LoVo (cell line): Measurements from ENCODE around the gene WDR45B.

ENCODE experiments used
- DNase-seq: peaks from one replicate; pipeline ENCODE4 v3.0.0-alpha.2; 2016; ENCODE audit warnings: low spot score

The WDR45B gene

DNA sequence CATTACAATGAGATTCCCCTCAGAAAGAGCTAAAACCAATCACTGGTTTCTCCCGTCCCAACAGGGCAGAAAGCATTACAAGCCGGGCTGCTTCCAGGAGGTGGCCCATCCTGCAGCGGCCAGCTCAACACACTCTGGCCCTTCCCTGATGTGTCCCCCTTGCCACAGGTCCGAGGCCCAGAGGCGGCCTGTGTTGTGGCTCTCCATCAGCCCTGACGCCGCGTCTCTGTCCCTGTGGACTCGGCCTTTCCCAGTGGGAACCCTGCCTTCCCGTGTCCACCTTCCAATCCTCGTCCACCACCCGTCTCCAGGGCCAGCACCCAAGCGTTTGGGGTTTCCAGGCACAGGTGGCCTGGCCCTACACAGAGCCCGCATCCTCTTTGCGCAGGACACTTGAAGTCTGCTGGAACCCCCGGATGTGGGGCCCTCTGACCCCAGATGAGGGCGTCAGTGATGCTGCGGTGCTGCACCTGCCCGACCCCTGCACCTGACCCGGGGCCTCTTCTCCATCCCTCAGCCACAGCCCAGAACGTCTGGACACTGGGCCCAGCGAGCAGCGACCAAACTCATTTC, 29.2 kb upstream of the WDR45B start:
- no peak for DNase-seq

DNA sequence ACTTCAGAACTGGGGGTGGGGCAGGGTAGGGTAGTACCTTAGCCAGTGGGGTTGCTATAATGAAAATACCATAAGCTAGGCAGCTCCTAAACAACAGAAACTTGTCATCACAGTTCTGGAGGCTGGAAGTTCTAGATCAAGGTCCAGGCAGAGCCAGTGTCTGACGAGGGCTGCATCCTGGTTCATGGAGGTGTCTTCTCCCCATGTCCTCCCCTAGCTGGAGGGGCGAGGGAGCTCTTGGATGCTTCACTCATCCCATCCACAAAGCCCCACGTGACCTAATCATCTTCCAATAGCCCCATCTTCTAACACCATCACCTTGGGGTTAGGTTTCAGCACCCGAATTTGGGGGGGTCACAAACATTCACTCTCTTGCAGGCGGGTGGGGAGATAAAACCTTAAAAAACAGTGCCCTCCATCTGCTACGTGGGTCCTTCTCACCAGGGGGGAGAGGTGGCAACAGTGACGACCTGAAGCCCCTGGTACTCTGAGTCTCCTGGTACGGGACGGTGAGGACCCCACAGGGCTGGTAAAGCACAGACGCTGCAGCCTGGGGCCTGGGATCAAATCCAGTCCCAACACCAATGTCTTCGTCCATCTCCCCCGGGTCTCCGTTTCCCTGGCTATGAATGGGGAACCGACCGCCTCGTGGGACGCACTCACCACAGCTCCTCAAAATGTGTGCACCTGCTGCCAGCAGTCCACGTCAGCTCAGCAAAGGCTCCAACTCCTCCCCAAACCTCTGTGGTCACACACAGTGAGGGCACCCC, 27.4 kb upstream of the WDR45B start:
- DNase-seq: no peak

- DNase-seq: no peak
Measured at GRCh38 chr17:82674656-82675475, 26.6 kb upstream of the WDR45B start.

- no peak for DNase-seq
Measured at GRCh38 chr17:82670661-82671450, 22.6 kb upstream of the WDR45B start.

DNA sequence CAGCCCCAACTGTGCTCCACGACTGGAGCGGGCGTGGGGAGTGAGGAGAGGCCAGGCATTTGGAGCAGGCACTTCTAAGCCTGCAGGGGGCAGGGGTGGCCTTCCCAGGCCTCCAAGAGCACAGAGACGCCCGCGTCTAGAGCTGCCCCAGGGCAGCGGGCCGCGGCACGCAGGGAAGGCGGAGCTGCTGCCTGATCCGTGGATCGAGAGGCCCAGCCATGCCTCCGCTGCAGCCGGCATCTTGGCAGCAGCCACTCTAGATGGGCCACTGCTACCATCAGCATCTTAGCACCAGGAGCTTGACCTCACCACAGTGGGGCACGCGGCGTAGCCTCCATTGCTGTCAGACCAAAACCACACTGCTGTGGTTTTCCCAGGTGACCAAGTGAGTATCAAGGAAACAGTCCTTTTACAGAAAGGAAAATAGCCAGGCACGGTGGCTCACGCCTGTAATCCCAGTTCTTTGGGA, 20.4 kb upstream of the WDR45B start:
- no peak for DNase-seq

DNA sequence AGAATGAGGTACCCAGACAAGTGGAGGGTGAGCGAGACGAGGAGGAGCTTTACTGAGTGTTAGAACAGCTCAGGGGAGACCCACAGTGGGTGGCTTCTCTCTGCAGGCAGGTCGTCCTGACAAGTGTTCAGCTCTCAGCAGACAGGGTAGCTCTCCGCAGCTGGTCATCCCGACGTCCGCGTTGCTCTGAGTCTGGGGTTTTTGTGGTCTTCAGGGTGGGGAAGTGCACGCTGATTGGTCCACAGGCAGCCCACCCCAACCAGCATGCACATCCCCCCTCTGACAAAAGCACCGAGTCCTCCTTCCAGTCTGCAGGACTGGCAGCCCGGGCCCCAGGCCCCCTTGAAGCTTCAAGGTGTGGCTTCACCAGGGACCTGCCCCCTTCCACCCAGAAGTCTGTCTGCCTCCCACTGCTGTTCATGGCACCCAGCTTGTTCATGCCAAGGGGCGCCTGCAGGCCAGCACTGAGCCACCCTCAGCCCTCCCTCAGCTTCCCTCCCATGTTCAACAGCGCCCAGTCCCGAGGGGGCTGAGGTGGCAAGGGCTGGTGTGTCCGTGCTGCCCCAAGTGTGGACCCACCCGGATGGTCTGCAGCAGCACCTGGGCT, 19.9 kb upstream of the WDR45B start:
- no peak for DNase-seq

GRCh38 chr17:82667668-82668000, 19.4 kb upstream of the WDR45B start:
- DNase-seq: no peak

- DNase-seq: no peak
Measured at GRCh38 chr17:82666931-82667667, 18.9 kb upstream of the WDR45B start.

DNA sequence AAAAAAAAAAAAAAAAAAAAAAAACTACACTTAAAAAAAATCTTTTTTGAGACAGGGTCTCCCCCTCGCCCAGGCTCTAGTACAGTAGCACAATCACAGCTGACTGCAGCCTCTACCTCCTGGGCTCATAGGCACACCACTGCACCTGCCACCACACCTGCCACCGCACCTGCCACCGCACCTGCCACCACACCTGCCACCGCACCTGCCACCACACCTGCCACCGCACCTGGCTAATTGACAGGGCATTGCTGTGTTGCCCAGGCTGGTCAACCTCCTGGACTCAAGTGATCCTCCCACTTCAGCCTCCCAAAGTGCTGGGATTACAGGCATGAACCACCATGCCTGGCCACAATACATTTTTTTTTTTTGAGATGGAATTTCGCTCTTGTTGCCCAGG, 17.6 kb upstream of the WDR45B start:
- DNase-seq: no peak

DNA sequence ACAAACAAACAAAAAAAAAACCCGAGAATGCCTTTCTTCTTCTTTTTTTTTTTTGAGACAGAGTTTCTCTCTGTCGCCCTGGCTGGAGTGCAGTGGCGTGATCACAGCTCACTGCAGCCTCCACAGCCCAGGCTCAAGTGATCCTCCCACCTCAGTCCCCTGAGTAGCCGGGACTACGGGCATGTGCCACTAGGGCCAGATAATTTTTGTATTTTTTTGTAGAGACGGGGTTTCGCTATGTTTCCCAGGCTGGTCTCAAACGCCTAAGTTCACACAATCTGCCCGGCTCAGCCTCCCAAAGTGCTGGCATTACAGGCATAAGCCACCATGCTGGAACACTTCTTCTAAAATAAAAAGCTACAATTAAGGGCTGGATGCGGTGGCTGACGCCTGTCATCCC, 17.0 kb upstream of the WDR45B start:
- DNase-seq: no peak

- DNase-seq: no peak
Measured at GRCh38 chr17:82664701-82665182, 16.5 kb upstream of the WDR45B start.

DNA sequence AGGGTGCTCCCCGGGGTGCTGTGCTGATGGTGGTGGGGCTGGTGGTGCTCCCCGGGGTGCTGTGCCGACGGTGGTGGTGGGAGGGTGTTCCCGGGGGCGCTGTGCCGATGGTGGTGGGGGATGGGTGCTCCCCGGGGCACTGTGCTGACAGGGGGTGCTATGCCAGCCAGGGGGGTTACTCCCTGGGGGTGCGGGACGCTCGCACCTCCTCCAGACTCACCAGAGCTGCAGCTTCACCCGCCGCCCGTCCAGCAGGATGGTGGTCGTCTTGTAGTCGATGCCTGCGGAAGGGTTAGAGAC, 16.0 kb upstream of the WDR45B start:
- DNase-seq: no peak

DNA sequence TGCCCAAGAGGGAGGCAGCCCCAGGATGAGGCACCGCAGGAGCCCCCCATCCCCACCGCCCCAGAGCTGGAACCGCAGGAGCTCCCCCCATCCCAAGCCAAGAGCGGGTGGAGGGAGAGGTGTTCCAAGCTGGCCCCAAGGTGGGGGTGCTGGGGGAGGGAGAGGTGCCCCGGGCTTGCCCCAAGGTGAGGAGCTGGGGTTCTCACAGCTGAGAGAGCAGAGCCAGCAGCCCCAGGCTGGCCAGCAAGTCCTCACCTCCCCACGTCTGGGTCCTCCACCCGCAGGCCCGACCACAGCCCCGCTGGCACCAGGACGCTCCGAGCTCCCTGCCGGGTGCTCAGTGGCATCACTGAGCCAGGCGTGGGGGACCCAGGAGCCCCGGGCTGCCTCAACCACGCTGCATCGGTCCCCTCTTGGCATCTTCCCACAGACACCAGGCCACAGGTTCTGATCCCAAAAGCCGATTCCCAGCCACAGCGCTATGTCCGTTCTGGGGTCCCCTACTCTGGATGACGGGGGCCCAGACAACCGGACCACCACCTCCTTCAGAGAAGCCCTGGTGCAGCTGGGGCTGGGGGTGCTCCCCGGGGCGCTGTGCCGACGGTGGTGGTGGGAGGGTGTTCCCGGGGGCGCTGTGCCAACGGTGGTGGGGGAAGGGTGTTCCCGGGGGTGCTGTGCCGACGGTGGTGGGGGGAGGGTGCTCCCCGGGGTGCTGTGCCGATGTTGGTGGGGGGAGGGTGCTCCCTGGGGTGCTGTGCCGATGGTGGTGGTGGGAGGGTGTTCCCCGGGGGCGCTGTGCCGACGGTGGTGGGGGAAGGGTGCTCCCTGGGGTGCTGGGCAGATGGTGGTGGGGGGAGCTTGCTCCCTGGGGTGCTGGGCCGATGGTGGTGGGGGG, 15.4 kb upstream of the WDR45B start:
- DNase-seq: no peak

GRCh38 chr17:82662711-82663261, 14.5 kb upstream of the WDR45B start:
- DNase-seq: no peak

- DNase-seq: no peak
Measured at GRCh38 chr17:82661717-82662683, 13.8 kb upstream of the WDR45B start.

DNA sequence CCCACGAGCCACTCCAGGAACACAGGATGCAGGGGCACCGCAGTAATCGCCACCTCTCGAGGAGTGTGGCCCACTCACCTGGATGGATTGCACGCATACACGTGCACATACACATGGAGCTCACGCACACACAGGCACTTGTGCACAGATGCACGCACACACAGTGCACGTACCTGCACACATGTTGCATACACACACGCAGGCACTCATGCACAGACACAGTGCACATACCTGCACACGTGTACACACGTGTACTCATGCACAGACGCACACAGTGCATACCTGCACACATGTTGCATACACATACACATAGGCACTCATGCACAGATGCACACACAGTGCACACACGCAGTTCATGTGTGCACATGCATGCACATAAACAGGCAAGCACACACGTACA, 11.6 kb upstream of the WDR45B start:
- no peak for DNase-seq

DNA sequence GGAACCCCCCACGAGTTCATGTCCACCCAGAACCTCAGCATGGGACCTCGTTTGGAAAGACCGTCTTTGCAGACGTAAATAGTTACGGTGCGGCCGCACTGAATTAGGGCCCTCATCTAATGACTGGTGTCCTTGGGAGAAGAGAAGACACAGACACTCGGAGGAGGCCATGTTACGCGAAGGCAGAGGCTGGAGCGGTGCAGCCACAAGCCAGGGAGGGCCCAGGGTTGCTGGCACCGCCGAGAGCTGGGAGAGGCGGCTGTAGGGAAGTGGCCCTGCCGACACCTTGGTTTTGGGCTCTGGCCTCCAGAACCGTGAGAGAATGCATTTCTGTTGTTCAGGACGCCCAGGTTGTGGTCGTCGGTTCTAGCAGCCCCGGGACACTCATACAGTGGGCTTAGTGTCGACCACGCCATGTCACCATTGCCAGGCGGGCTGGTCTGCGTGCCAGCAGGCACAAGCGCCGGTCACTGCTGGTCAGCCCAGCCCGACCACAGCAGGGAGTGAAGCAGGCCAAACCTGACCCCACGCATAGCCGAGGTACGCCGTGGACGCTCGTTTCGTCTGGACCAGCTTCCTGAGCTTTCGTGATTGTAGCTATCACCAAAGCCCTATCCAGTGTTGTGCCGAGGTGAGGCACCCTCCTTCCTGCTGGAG, 10.7 kb upstream of the WDR45B start:
- DNase-seq: no peak

GRCh38 chr17:82658331-82658730, 10.1 kb upstream of the WDR45B start:
- no peak for DNase-seq
